Uterus (tissue), 2 donors: ENCODE results near the gene HCFC1R1.

Experiments used
- CTCF ChIP-seq, 4 experiments: fragments of 200-600 bp in 2 of 4; fragments of 450-650 bp in 2 of 4; sonication (generic) in 2 of 4; IDR thresholded peaks; one replicate each; pipeline ENCODE4 v1.5.1; 2016 to 2019; ENCODE audit warnings: antibody characterized with exemption in 4 of 4, mild to moderate bottlenecking in 2 of 4, moderate library complexity in 1 of 4
- POLR2A ChIP-seq, 2 donors: fragments of 450-650 bp; IDR thresholded peaks; one replicate each; pipeline ENCODE4 v1.6.1; 2016; ENCODE audit warnings: antibody characterized with exemption in 2 of 2, mild to moderate bottlenecking in 1 of 2, moderate library complexity in 1 of 2

- no peak for TF ChIP-seq CTCF (IDR thresholded peaks at IDR 0.05)
- TF ChIP-seq POLR2A (IDR thresholded peaks at IDR 0.05) = no peak
Measured at GRCh38 chr16:3056336-3057180, 32.8 kb upstream of the HCFC1R1 start.
